ENCODE measurements around the gene COL10A1. TPM values are rescaled to one million over a fixed set of nuclear protein-coding genes. Genes with fewer than 3 reads are reported as not detected.

COL10A1 gene
- total and polyA plus RNA-seq, 10 of the 15 experiments (the other 5 are each of a cell fraction or from before 2014, with no cell fraction given), result 0.02 to 0.33 (median 0.06) TPM; not detected in 5

DNA sequence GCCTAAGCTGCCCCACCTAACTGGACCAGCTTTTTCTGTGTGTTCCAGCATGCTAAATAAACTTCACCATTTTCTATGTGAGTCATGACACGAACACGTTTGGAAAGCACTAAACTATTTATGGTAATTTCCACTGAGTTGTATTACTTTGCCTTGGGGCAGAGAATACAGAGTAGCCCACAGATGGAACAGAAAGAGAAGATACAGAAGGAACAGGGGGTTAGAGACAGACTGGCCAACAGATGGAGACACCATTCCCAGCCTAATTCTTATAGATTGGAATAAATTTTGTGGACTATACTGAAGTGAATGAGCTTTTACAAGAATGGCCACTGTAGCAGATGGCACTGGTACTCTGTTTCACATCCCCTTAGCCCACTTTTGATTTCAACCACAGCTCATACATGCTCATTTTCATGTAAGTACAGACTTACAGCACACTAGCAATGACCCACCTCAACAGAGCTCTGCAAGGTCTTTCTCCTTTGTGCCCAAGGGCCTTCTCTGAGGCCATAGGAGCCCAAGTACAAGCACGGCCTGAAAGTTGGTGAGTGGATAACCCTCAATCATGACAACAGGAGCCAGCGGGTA is 38.4 kb downstream of the COL10A1 start (continued):
- TF ChIP-seq, protein P1, sequence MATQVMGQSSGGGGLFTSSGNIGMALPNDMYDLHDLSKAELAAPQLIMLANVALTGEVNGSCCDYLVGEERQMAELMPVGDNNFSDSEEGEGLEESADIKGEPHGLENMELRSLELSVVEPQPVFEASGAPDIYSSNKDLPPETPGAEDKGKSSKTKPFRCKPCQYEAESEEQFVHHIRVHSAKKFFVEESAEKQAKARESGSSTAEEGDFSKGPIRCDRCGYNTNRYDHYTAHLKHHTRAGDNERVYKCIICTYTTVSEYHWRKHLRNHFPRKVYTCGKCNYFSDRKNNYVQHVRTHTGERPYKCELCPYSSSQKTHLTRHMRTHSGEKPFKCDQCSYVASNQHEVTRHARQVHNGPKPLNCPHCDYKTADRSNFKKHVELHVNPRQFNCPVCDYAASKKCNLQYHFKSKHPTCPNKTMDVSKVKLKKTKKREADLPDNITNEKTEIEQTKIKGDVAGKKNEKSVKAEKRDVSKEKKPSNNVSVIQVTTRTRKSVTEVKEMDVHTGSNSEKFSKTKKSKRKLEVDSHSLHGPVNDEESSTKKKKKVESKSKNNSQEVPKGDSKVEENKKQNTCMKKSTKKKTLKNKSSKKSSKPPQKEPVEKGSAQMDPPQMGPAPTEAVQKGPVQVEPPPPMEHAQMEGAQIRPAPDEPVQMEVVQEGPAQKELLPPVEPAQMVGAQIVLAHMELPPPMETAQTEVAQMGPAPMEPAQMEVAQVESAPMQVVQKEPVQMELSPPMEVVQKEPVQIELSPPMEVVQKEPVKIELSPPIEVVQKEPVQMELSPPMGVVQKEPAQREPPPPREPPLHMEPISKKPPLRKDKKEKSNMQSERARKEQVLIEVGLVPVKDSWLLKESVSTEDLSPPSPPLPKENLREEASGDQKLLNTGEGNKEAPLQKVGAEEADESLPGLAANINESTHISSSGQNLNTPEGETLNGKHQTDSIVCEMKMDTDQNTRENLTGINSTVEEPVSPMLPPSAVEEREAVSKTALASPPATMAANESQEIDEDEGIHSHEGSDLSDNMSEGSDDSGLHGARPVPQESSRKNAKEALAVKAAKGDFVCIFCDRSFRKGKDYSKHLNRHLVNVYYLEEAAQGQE (IDR thresholded peaks at IDR 0.05; ENCODE audit: low read depth, low read length), result no peak
- TF ChIP-seq SMC3 (IDR thresholded peaks at IDR 0.05; ENCODE audit: borderline replicate concordance, low read length) (no peak), CTCF (IDR thresholded peaks at IDR 0.05 in 2 of 3, conservative IDR thresholded peaks at IDR 0.05 in 1 of 3; ENCODE audit: control insufficient read depth in 2 of 3, extremely low read depth in 1 of 3, insufficient read depth in 1 of 3, low read depth in 3 of 3, low read length in 3 of 3) (no peak), SPI1 (IDR thresholded peaks at IDR 0.05; ENCODE audit: borderline replicate concordance, insufficient read depth, low read depth, low read length) (peak; percentile 96), NFXL1 (IDR thresholded peaks at IDR 0.05; ENCODE audit: borderline replicate concordance) (no peak), PAX5 (IDR thresholded peaks at IDR 0.05; ENCODE audit: borderline replicate concordance, low read depth, low read length) (peak; percentile 41; the same call in 1 of the 2 replicates), NRF1 (conservative IDR thresholded peaks at IDR 0.05; ENCODE audit: low read depth, low read length) (no peak), PML (IDR thresholded peaks at IDR 0.05; ENCODE audit: low read length) (0 out of 2 replicates have a peak, but pooled peaks have one; percentile 43), IKZF1 (conservative IDR thresholded peaks at IDR 0.05) (peak; percentile 68), PAX8 (IDR thresholded peaks at IDR 0.05) (no peak), SMAD1 (IDR thresholded peaks at IDR 0.05; ENCODE audit: low read depth, partially characterized antibody) (no peak), CHD1 (IDR thresholded peaks at IDR 0.05; ENCODE audit: low read depth, low read length) (no peak), SIN3A (IDR thresholded peaks at IDR 0.05; ENCODE audit: low read depth, low read length) (no peak), MEF2B (IDR thresholded peaks at IDR 0.05; ENCODE audit: partially characterized antibody, poor library complexity, severe bottlenecking) (peak; percentile 79), NBN (IDR thresholded peaks at IDR 0.05) (peak; percentile 76), CBFB (IDR thresholded peaks at IDR 0.05; ENCODE audit: low read depth) (peak; percentile 69; the same call in 1 of the 2 replicates), BCL3 (IDR thresholded peaks at IDR 0.05; ENCODE audit: borderline replicate concordance, insufficient read depth, low read depth, low read length, poor library complexity, severe bottlenecking) (peak; percentile 58), NKRF (conservative IDR thresholded peaks at IDR 0.05) (no peak)
- TF ChIP-seq, protein P2, sequence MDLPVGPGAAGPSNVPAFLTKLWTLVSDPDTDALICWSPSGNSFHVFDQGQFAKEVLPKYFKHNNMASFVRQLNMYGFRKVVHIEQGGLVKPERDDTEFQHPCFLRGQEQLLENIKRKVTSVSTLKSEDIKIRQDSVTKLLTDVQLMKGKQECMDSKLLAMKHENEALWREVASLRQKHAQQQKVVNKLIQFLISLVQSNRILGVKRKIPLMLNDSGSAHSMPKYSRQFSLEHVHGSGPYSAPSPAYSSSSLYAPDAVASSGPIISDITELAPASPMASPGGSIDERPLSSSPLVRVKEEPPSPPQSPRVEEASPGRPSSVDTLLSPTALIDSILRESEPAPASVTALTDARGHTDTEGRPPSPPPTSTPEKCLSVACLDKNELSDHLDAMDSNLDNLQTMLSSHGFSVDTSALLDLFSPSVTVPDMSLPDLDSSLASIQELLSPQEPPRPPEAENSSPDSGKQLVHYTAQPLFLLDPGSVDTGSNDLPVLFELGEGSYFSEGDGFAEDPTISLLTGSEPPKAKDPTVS (IDR thresholded peaks at IDR 0.05; ENCODE audit: low read depth, low read length), result no peak
